Psoas muscle (tissue), 8 donors: ENCODE results near the gene HAP1. TPM values are rescaled to one million over a fixed set of nuclear protein-coding genes. Genes with fewer than 3 reads are reported as not detected.

Experiments
- ATAC-seq, 4 donors: fragments of 200-7000 bp; cut with Tn5 transposase; one replicate each; pipeline ENCODE4 v1.9.1; 2020; ENCODE audit warnings: moderate library complexity in 3 of 4, mild to moderate bottlenecking in 2 of 4
- DNase-seq, 2 donors: peaks; one replicate each; pipeline ENCODE4 v3.0.0-alpha.2; 2020
- H3K27ac ChIP-seq: fragments of 200-600 bp; one replicate; pipeline ENCODE4 v1.8.0; 2022
- H3K27me3 ChIP-seq, 3 donors: fragments of 200-600 bp in 1 of 3; one replicate each; pipeline versions ENCODE4 v1.6.1 to v1.8.0; 2013 to 2022; ENCODE audit warnings: low read length in 2 of 3, mild to moderate bottlenecking in 2 of 3, moderate library complexity in 1 of 3; ENCODE audit not compliant: insufficient read depth in 3 of 3
- H3K36me3 ChIP-seq, 2 donors: fragments of 200-600 bp in 1 of 2; one replicate each; pipeline versions ENCODE4 v1.6.1 to v1.8.0; 2013 to 2022; ENCODE audit warnings: low read depth in 1 of 2, mild to moderate bottlenecking in 1 of 2, moderate library complexity in 1 of 2; ENCODE audit not compliant: insufficient read depth in 1 of 2
- H3K4me1 ChIP-seq: fragments of 200-600 bp; one replicate; pipeline ENCODE4 v1.8.0; 2022
- H3K4me3 ChIP-seq: fragments of 200-600 bp; one replicate; pipeline ENCODE4 v1.8.0; 2022; ENCODE audit warnings: mild to moderate bottlenecking
- H3K9me3 ChIP-seq: fragments of 200-600 bp; one replicate; pipeline ENCODE4 v1.8.0; 2022
- WGBS, 3 donors: extraction: QIAGEN DNeasy Blood & Tissue Kit; methylation state at CpG; one replicate each; pipeline versions ENCODE4 v1.1.6 to v1.1.7; 2013; 5-methylcytosine and 5-hydroxymethylcytosine counted together
- intact Hi-C, 2 donors: fragments of 100-400 bp; cut with DNase I; formaldehyde crosslinking; loops; one replicate each; pipeline versions ENCODE4 v1.11.0 to v1.14.2; 2022
- polyA plus RNA-seq, 3 donors: library from polyadenylated mRNA; stranded (reverse); fragments of 200-250 nt; gene quantifications; one replicate each; pipeline ENCODE4 v1.2.3, GENCODE V29; 2013
- total RNA-seq, 4 donors: library from RNA; stranded (reverse); fragmentation: NEBNext Ultra II Directional in 2 of 4; extraction: Animal tissue kit (Norgen Biotek cat#: 25700) in 2 of 4; gene quantifications; one replicate each; pipeline versions ENCODE4 v1.2.1 to v1.2.4, GENCODE V29; 2021 to 2023
- TF ChIP-seq, protein P1 (sequence below): fragments of 200-600 bp; IDR thresholded peaks from one replicate; pipeline ENCODE4 v1.8.0; 2022; ENCODE audit warnings: antibody characterized with exemption
- donor health status: healthy with polysubstance abuse.
- donor health status: DM: no; HTN: no; CAD: no; lungs with moderate emphysema.
- donor health status: Bipolar disorder and iron deficiency.
- donor health status: healthy.
- donor health status: DM: yes; HTN: yes; CAD: no.
- donor health status: DM: no; HTN: no; CAD: no.
- donor health status: DM: no; HTN: no; CAD: no.
- donor health status: DM: yes; HTN: yes; CAD: no.

The HAP1 gene
- total and polyA plus RNA-seq, 7 donors, result under 0.01 to 0.14 (median 0.03) TPM; not detected in 2

DNA sequence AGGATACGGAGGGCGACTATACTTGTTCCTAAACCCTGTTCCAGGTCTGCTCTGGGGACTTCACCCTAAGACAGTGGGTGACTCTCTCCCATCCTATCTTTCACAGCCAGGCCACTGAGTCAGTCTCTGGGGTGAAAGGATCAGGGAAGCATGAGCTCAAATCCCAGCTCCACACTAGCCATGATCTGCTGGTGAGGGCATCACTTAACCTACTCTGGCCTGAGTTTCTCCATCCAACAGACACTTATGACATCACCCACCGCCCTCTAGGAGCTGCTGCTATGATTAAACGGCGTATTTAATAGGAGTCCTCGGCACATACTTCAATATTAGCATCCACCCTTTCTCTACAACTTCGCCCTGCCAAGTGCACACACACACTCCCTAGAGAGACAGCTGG lies 12.2 kb downstream of the HAP1 start:
- DNase-seq (no peak), ATAC-seq (no peak)
- TF ChIP-seq, protein P1, sequence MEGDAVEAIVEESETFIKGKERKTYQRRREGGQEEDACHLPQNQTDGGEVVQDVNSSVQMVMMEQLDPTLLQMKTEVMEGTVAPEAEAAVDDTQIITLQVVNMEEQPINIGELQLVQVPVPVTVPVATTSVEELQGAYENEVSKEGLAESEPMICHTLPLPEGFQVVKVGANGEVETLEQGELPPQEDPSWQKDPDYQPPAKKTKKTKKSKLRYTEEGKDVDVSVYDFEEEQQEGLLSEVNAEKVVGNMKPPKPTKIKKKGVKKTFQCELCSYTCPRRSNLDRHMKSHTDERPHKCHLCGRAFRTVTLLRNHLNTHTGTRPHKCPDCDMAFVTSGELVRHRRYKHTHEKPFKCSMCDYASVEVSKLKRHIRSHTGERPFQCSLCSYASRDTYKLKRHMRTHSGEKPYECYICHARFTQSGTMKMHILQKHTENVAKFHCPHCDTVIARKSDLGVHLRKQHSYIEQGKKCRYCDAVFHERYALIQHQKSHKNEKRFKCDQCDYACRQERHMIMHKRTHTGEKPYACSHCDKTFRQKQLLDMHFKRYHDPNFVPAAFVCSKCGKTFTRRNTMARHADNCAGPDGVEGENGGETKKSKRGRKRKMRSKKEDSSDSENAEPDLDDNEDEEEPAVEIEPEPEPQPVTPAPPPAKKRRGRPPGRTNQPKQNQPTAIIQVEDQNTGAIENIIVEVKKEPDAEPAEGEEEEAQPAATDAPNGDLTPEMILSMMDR, result no peak
- H3K9me3 ChIP-seq, result no peaks in the 10 kb centered on the region
- H3K4me3 ChIP-seq, result no peak overlapping the region
- H3K4me1 ChIP-seq, result no peaks in the 10 kb centered on the region
- no peaks in the 10 kb centered on the region for H3K36me3 ChIP-seq
- 88 to 92% (median 88%) methylated on average over 7 of the region's 7 CpGs for WGBS, 3 donors
- H3K27ac ChIP-seq, result no peak overlapping the region
- intact Hi-C loops, result no loop called here
- H3K27me3 ChIP-seq, result no peaks in the 10 kb centered on the region

DNA sequence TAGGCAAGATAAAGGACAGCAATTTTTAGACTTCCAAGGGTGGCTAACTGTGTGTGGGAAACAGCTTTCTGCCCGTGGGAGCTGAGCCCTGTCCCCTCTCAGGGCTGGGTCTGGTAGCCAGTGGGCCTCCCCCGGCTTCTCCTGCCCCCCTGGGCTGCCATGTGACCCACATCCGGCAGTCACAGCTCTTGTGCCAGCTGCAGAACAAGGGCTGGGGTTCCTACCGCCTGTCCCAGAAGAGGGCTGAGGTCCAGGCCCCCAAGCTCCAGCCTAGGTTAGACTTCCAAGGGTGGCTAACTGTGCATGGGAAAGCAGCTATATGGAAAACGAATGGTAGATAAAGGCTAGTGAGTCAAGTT lies 16.2 kb downstream of the HAP1 start:
- no peaks in the 10 kb centered on the region for H3K4me1 ChIP-seq
- no peak for ATAC-seq
- no peaks in the 10 kb centered on the region for H3K27me3 ChIP-seq
- 27 to 54% (median 38%) methylated on average over 5 of the region's 5 CpGs for WGBS, 3 donors
- no peaks in the 10 kb centered on the region for H3K9me3 ChIP-seq
- no peak for DNase-seq
- H3K27ac ChIP-seq, result no peak overlapping the region
- no peaks in the 10 kb centered on the region for H3K36me3 ChIP-seq
- no peak overlapping the region for H3K4me3 ChIP-seq
- intact Hi-C loops, result no loop called here
- TF ChIP-seq, protein P1, result no peak

DNA sequence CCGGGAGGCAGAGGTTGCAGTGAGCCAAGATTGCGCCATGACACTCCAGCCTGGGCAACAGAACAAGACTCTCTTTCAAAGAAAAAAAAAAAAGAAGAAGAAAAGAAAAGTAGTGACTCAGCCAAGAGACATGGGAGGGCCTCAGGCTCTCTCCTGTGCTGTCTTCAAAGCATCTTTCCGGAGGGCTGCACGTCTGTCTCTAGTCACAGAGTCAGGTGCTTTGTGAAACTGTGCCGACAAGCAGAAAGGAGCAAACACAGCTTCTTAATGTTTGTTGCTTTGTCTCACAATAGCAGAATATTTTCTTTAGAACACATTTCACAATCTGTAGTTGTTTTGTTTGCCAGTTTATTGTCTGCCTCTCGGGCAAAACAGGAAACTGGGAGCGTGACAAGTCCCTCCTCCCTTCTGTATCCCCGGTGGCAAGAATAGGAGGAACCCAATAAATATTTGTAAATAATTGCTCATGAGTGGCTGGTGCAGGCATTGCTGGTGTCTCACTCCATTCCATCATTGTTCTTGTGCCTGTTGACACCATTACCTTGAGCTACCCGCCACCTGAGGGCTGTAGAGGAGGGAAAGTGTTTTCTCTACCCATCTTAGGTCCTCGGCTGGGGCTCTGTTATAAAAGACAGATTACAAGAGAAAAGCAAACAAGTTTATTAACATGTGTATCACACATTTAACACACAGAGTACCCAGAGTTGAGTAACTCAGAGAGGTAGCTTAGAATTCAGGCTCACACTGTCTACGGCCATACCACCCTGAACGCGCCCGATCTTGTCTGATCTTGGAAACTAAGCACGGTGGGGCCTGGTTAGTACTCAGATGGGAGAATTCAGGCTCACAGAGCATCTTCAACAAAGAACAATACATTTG lies 16.8 kb downstream of the HAP1 start:
- peak in 1 of 4 donors; percentile 37 for ATAC-seq
- no peaks in the 10 kb centered on the region for H3K27me3 ChIP-seq
- WGBS, 3 donors, result 58 to 66% (median 60%) methylated on average over 15 of the region's 15 CpGs

DNA sequence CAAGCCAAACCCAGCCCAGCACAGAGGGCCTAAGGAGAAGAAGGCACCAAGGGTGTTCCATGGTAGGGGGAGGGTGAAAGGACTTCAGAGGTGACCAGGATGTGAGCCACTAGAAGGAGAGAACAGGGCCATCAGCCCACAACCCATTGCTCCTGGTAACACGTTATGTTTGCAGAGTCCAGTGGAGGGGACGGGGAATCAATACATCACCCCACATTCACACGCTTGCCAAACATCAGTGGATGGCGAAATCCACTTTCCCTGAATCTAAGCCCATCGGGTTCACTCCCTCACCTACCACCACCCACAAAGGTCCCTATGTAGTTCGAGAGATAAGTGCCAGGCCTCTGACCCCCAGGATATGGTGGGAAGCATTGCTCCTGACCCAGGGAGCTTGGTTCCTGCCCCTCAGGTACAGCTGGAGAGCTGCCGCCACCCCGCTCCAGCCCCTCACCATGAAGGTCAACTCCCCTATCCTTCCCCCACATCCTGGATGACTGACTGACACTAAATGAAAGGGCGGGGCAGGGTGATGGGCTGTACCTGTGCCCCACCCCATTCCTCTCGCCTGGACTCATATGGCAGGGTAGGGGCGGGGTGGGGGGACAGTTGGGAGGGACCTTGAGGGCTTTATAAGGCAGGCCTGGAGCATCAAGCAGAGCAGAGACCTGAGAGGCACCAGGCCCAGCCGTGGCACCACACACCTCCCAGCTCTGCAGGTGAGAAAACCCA lies 22.6 kb downstream of the HAP1 start, which contains the start of gene GAST:
Gene GAST, plus strand, starts transcription at position 663 of the 732 bp plus-strand sequence. CDS start 3,106 bp downstream, outside the sequence.
- no peak within 1 kb of the TSS for H3K27ac ChIP-seq
- no peak for ATAC-seq
- no peak within 1 kb of the TSS for H3K4me3 ChIP-seq
- DNase-seq, result no peak
- TF ChIP-seq, protein P1, result no peak
- no peaks in the 10 kb centered on the region for H3K9me3 ChIP-seq
- no peaks in the 10 kb centered on the region for H3K4me1 ChIP-seq
- no peaks in the 10 kb centered on the region for H3K27me3 ChIP-seq
- 89 to 92% (median 91%) methylated on average over 12 of the region's 12 CpGs for WGBS, 3 donors
- intact Hi-C loops, result no loop called here
- H3K36me3 ChIP-seq, result no peaks in the 10 kb centered on the region

More for the DNA sequence above, 16.8 kb downstream of the HAP1 start:
- DNase-seq, result no peak
- Histone ChIP-seq H3K4me3 (no peak overlapping the region), H3K9me3 (no peaks in the 10 kb centered on the region), H3K27ac (no peak overlapping the region), H3K36me3 (no peaks in the 10 kb centered on the region), H3K4me1 (no peaks in the 10 kb centered on the region)
- intact Hi-C loops, result no loop called here
- TF ChIP-seq, protein P1, result no peak
